ENCODE results near the gene NOX3. TPM values are rescaled to one million over a fixed set of nuclear protein-coding genes. Genes with fewer than 3 reads are reported as not detected.

Gene NOX3
- total and polyA plus RNA-seq, 9 of the 15 experiments (the other 6 are each of a cell fraction or from before 2014, with no cell fraction given), result not detected

DNA sequence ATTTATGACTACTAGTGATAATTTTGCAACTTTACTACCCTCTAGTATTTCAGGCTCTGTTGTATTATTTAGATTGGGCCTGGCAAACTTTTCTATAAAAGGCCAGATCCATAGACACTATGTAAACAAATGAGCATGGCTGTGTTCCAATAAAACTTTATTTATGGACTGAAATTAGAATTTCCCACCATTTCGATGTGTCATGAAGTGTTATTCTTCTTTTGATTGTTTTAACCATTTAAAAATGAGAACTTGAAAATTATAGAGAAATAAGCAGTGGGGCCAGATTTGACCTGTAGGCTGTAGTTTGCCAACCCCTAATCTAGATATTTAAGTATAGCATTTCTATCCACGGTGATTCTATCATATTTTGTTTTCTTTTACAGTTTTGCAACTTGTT lies 79.8 kb downstream of the NOX3 start (continued):
- TF ChIP-seq, protein P1, sequence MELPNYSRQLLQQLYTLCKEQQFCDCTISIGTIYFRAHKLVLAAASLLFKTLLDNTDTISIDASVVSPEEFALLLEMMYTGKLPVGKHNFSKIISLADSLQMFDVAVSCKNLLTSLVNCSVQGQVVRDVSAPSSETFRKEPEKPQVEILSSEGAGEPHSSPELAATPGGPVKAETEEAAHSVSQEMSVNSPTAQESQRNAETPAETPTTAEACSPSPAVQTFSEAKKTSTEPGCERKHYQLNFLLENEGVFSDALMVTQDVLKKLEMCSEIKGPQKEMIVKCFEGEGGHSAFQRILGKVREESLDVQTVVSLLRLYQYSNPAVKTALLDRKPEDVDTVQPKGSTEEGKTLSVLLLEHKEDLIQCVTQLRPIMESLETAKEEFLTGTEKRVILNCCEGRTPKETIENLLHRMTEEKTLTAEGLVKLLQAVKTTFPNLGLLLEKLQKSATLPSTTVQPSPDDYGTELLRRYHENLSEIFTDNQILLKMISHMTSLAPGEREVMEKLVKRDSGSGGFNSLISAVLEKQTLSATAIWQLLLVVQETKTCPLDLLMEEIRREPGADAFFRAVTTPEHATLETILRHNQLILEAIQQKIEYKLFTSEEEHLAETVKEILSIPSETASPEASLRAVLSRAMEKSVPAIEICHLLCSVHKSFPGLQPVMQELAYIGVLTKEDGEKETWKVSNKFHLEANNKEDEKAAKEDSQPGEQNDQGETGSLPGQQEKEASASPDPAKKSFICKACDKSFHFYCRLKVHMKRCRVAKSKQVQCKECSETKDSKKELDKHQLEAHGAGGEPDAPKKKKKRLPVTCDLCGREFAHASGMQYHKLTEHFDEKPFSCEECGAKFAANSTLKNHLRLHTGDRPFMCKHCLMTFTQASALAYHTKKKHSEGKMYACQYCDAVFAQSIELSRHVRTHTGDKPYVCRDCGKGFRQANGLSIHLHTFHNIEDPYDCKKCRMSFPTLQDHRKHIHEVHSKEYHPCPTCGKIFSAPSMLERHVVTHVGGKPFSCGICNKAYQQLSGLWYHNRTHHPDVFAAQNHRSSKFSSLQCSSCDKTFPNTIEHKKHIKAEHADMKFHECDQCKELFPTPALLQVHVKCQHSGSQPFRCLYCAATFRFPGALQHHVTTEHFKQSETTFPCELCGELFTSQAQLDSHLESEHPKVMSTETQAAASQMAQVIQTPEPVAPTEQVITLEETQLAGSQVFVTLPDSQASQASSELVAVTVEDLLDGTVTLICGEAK (IDR thresholded peaks at IDR 0.05), result peak; percentile 55
- TF ChIP-seq, protein P1 (CRISPR knock-in tag; IDR thresholded peaks at IDR 0.05), result no peak
- TF ChIP-seq RFX7 (CRISPR knock-in tag; IDR thresholded peaks at IDR 0.05) (no peak), CHD2 (IDR thresholded peaks at IDR 0.05; ENCODE audit: low read depth, low read length) (no peak)

Data from K562 (cell line).